ENCODE results near the gene NKAP. TPM values are rescaled to one million over a fixed set of nuclear protein-coding genes. Genes with fewer than 3 reads are reported as not detected.
A peak's percentile ranks its signal among the peaks of the same experiment; 100 is the strongest.
"Not testable (repeated sequence)": the region's sequence is repeated elsewhere in the genome, so short reads cannot be mapped to it uniquely, and the experiment has no call there.

NKAP gene
- total RNA-seq, 1 experiment from 2014 or later, result 13.6 TPM

- ATAC-seq, result peak; percentile 39; the same call in 1 of the 2 replicates
Observed at GRCh38 chrX:119899125-119899524, 44.4 kb downstream of the NKAP start.

GRCh38 chrX:119895843-119896326 is 47.7 kb downstream of the NKAP start, which contains the start of gene AKAP14:
Gene AKAP14 (plus strand): TSS chrX:119895893. CDS start chrX:119903224, 7,331 bp downstream.
- H3K9me3 ChIP-seq (ENCODE audit: control insufficient read depth, insufficient read depth, low read depth, low read length), result no peaks in the 10 kb centered on the region
- H3K27me3 ChIP-seq (ENCODE audit: control insufficient read depth, insufficient read depth, low read length), result no peaks in the 10 kb centered on the region
- no peak within 1 kb of the TSS for H3K4me3 ChIP-seq (ENCODE audit: low read depth in 2 of 2, low read length in 2 of 2)
- H3K36me3 ChIP-seq (ENCODE audit: control insufficient read depth, insufficient read depth, low read length), result no peaks in the 10 kb centered on the region
- no TSS peak for BruUV-seq (replicated peaks)
- H3K4me1 ChIP-seq (ENCODE audit: control insufficient read depth, insufficient read depth, low read length), result no peaks in the 10 kb centered on the region
- ChIA-PET POLR2A (no interaction called here), CTCF (interaction anchor here (0.5 to 0.8 kb wide), 3 partner anchors 8 to 529 kb away, joined by 3 to 4 read pairs (median 3); no protein-coding TSS in a partner anchor)
- DNase-seq (ENCODE audit: low read depth, low spot score) (no peak), ATAC-seq (peak; percentile 38; the same call in 1 of the 2 replicates)
- in situ Hi-C loops (cut with HindIII; ENCODE audit: low pct_unique_long_range_greater_than_20kb, low sequenced_read_pairs), result no loop called here
- intact Hi-C loops (cut with micrococcal nuclease; ENCODE audit: unreplicated experiment), result no loop called here
- TF ChIP-seq, protein P1, sequence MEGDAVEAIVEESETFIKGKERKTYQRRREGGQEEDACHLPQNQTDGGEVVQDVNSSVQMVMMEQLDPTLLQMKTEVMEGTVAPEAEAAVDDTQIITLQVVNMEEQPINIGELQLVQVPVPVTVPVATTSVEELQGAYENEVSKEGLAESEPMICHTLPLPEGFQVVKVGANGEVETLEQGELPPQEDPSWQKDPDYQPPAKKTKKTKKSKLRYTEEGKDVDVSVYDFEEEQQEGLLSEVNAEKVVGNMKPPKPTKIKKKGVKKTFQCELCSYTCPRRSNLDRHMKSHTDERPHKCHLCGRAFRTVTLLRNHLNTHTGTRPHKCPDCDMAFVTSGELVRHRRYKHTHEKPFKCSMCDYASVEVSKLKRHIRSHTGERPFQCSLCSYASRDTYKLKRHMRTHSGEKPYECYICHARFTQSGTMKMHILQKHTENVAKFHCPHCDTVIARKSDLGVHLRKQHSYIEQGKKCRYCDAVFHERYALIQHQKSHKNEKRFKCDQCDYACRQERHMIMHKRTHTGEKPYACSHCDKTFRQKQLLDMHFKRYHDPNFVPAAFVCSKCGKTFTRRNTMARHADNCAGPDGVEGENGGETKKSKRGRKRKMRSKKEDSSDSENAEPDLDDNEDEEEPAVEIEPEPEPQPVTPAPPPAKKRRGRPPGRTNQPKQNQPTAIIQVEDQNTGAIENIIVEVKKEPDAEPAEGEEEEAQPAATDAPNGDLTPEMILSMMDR (IDR thresholded peaks at IDR 0.05), result no peak
- TF ChIP-seq POLR2AphosphoS5 (IDR thresholded peaks at IDR 0.05; ENCODE audit: low read depth, low read length) (no peak), SIN3A (IDR thresholded peaks at IDR 0.05; ENCODE audit: borderline replicate concordance, insufficient read depth, low read depth, low read length) (no peak), TCF7L2 (IDR thresholded peaks at IDR 0.05; ENCODE audit: low read depth, low read length) (no peak)
- TF ChIP-seq, protein P2, sequence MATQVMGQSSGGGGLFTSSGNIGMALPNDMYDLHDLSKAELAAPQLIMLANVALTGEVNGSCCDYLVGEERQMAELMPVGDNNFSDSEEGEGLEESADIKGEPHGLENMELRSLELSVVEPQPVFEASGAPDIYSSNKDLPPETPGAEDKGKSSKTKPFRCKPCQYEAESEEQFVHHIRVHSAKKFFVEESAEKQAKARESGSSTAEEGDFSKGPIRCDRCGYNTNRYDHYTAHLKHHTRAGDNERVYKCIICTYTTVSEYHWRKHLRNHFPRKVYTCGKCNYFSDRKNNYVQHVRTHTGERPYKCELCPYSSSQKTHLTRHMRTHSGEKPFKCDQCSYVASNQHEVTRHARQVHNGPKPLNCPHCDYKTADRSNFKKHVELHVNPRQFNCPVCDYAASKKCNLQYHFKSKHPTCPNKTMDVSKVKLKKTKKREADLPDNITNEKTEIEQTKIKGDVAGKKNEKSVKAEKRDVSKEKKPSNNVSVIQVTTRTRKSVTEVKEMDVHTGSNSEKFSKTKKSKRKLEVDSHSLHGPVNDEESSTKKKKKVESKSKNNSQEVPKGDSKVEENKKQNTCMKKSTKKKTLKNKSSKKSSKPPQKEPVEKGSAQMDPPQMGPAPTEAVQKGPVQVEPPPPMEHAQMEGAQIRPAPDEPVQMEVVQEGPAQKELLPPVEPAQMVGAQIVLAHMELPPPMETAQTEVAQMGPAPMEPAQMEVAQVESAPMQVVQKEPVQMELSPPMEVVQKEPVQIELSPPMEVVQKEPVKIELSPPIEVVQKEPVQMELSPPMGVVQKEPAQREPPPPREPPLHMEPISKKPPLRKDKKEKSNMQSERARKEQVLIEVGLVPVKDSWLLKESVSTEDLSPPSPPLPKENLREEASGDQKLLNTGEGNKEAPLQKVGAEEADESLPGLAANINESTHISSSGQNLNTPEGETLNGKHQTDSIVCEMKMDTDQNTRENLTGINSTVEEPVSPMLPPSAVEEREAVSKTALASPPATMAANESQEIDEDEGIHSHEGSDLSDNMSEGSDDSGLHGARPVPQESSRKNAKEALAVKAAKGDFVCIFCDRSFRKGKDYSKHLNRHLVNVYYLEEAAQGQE (IDR thresholded peaks at IDR 0.05; ENCODE audit: insufficient read depth in 1 of 2, low read depth in 2 of 2, low read length in 1 of 2), result no peak
- no peak within 1 kb of the TSS for H3K27ac ChIP-seq (ENCODE audit: low read length)

More at GRCh38 chrX:119899125-119899524, 44.4 kb downstream of the NKAP start:
- no peak for DNase-seq (ENCODE audit: low read depth, low spot score)
- CTCF ChIA-PET, result no interaction called here
- in situ Hi-C loops (cut with HindIII; ENCODE audit: low pct_unique_long_range_greater_than_20kb, low sequenced_read_pairs) (no loop called here), intact Hi-C loops (cut with micrococcal nuclease; ENCODE audit: unreplicated experiment) (no loop called here)
- H3K36me3 ChIP-seq (ENCODE audit: control insufficient read depth, insufficient read depth, low read length), result no peaks in the 10 kb centered on the region
- no peaks in the 10 kb centered on the region for H3K9me3 ChIP-seq (ENCODE audit: control insufficient read depth, insufficient read depth, low read depth, low read length)
- POLR2A ChIA-PET, result interaction anchor here (0.7 kb wide), 1 partner anchor 31 kb away, joined by 3 read pairs; no protein-coding TSS in a partner anchor
- H3K4me1 ChIP-seq (ENCODE audit: control insufficient read depth, insufficient read depth, low read length), result no peaks in the 10 kb centered on the region
- no peaks in the 10 kb centered on the region for H3K27me3 ChIP-seq (ENCODE audit: control insufficient read depth, insufficient read depth, low read length)
- no peak overlapping the region for H3K27ac ChIP-seq (ENCODE audit: low read length)
- no peak overlapping the region for H3K4me3 ChIP-seq (ENCODE audit: low read depth in 2 of 2, low read length in 2 of 2)
- no TSS peak for BruUV-seq (replicated peaks)
- TF ChIP-seq, protein P1 (IDR thresholded peaks at IDR 0.05), result no peak
- TF ChIP-seq, protein P2 (IDR thresholded peaks at IDR 0.05; ENCODE audit: insufficient read depth in 1 of 2, low read depth in 2 of 2, low read length in 1 of 2), result no peak
- TF ChIP-seq SIN3A (IDR thresholded peaks at IDR 0.05; ENCODE audit: borderline replicate concordance, insufficient read depth, low read depth, low read length), result no peak
- TF ChIP-seq TCF7L2 (IDR thresholded peaks at IDR 0.05; ENCODE audit: low read depth, low read length), result no peak
- TF ChIP-seq POLR2AphosphoS5 (IDR thresholded peaks at IDR 0.05; ENCODE audit: low read depth, low read length), result no peak

DNA sequence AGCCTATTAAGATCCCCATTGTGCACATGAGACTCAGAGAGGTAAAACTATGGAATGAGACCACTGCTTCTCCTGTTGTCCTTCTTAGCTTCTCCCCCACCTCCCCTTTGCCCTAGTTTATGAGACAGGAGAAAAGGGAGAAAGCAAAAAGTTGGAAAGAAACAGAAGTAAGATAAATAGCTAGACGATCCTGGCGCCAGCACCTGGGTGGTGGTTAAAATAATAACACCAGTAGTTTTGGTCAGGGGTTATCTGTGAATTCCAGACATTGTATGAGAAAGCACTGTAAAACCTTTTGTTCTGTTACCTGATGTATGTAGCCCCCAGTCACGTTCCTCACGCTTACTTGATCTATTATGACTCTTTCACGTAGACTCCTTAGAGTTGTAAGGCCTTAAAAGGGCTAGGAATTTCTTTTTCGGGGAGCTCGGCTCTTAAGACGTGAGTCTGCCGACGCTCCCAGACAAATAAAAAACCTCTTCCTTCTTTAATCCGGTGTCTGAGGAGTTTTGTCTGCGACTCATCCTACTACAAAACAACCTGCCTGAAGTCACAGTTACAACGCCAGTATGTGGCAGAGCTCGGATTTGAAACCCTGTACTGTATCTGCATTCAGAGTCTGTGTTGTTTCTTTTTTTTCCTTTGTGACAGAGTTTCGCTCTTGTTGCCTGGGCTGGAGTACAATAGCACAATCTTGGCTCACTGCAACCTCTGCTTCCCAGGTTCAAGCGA is 51.4 kb downstream of the NKAP start:
- CTCF ChIA-PET, result interaction anchor here (0.7 kb wide), 1 partner anchor 987 kb away, joined by 3 read pairs; no protein-coding TSS in a partner anchor
- H3K27me3 ChIP-seq (ENCODE audit: control insufficient read depth, insufficient read depth, low read length); H3K4me1 ChIP-seq (ENCODE audit: control insufficient read depth, insufficient read depth, low read length); BruUV-seq (replicated peaks); H3K36me3 ChIP-seq (ENCODE audit: control insufficient read depth, insufficient read depth, low read length); POLR2A ChIA-PET; intact Hi-C loops (cut with micrococcal nuclease; ENCODE audit: unreplicated experiment); in situ Hi-C loops (cut with HindIII; ENCODE audit: low pct_unique_long_range_greater_than_20kb, low sequenced_read_pairs); ATAC-seq; H3K4me3 ChIP-seq (ENCODE audit: low read depth in 2 of 2, low read length in 2 of 2); H3K27ac ChIP-seq (ENCODE audit: low read length); H3K9me3 ChIP-seq (ENCODE audit: control insufficient read depth, insufficient read depth, low read depth, low read length); DNase-seq (ENCODE audit: low read depth, low spot score): not testable (repeated sequence)
